ENCODE data around the gene ZNF135. TPM values are rescaled to one million over a fixed set of nuclear protein-coding genes. Genes with fewer than 3 reads are reported as not detected.

Gene ZNF135
- total and polyA plus RNA-seq, 2 of the 4 experiments (the other 2 are of a cell fraction), result 2.4 to 2.7 TPM

- H2AK9ac ChIP-seq (replicated peaks; ENCODE audit: low read depth, low read length, poor library complexity), result no peak overlapping the region
- no peaks in the 10 kb centered on the region for H3K36me3 ChIP-seq (ENCODE audit: control insufficient read depth, insufficient read depth, low read length)
- no peak overlapping the region for H4K5ac ChIP-seq (ENCODE audit: low read depth, low read length)
- no peak overlapping the region for H4K8ac ChIP-seq (ENCODE audit: low read depth in 2 of 2, low read length in 2 of 2)
- intact Hi-C loops (cut with micrococcal nuclease), result no loop called here
- no peak overlapping the region for H2AFZ ChIP-seq (replicated peaks; ENCODE audit: low read length, poor library complexity)
- no peak overlapping the region for H2BK5ac ChIP-seq (ENCODE audit: low read depth, low read length, poor library complexity, severe bottlenecking)
- no peaks in the 10 kb centered on the region for H3K4me1 ChIP-seq (ENCODE audit: control insufficient read depth, insufficient read depth, low read length)
- DNase-seq (no peak), ATAC-seq (ENCODE audit: low read depth) (no peak)
- no peaks in the 10 kb centered on the region for H3K9me1 ChIP-seq (ENCODE audit: insufficient read depth, low read length)
- no peak overlapping the region for H3K4ac ChIP-seq (ENCODE audit: low read depth, low read length)
- in situ Hi-C loops (cut with MboI; ENCODE audit: low sequenced_read_pairs), result no loop called here
- dilution Hi-C loops (cut with HindIII; ENCODE audit: low sequenced_read_pairs, unreplicated experiment), result no loop called here
- no peak overlapping the region for H3K18ac ChIP-seq (ENCODE audit: low read depth, low read length)
- TF ChIP-seq NFE2L2 (IDR thresholded peaks at IDR 0.05; ENCODE audit: low read depth, low read length), result no peak
- TF ChIP-seq RCOR1 (IDR thresholded peaks at IDR 0.05; ENCODE audit: insufficient replicate concordance, low read length), result no peak
- TF ChIP-seq CEBPB (IDR thresholded peaks at IDR 0.05; ENCODE audit: low read depth, low read length), result no peak
- TF ChIP-seq CHD1 (IDR thresholded peaks at IDR 0.05; ENCODE audit: low read depth, low read length), result no peak
- TF ChIP-seq MXI1 (IDR thresholded peaks at IDR 0.05; ENCODE audit: borderline replicate concordance, low read depth, low read length), result no peak
- TF ChIP-seq USF2 (IDR thresholded peaks at IDR 0.05; ENCODE audit: low read depth, low read length), result no peak
- TF ChIP-seq ELK1 (IDR thresholded peaks at IDR 0.05; ENCODE audit: borderline replicate concordance, low read depth, low read length), result no peak
- no peak for TF ChIP-seq RAD21 (IDR thresholded peaks at IDR 0.05; ENCODE audit: low read length)
- TF ChIP-seq BHLHE40 (IDR thresholded peaks at IDR 0.05; ENCODE audit: low read depth, low read length), result no peak
- TF ChIP-seq MAZ (IDR thresholded peaks at IDR 0.05; ENCODE audit: borderline replicate concordance, low read depth, low read length), result no peak
- TF ChIP-seq POLR2A (IDR thresholded peaks at IDR 0.05; ENCODE audit: low read depth, low read length), result no peak
- no peak for TF ChIP-seq RFX5 (IDR thresholded peaks at IDR 0.05; ENCODE audit: low read depth, low read length)
- no peak for TF ChIP-seq SMC3 (IDR thresholded peaks at IDR 0.05; ENCODE audit: low read depth, low read length)
- no peak for TF ChIP-seq MAFK (IDR thresholded peaks at IDR 0.05; ENCODE audit: low read depth, low read length)
- no peak for TF ChIP-seq FOS (IDR thresholded peaks at IDR 0.05; ENCODE audit: low read depth, low read length)
- no peak for TF ChIP-seq CTCF (conservative IDR thresholded peaks at IDR 0.05; ENCODE audit: low read depth, low read length)
- no peak overlapping the region for H3K14ac ChIP-seq (replicated peaks; ENCODE audit: low read depth, low read length)
- H4K91ac ChIP-seq (ENCODE audit: insufficient read depth, low read depth, low read length), result no peak overlapping the region
- no peak overlapping the region for H2BK120ac ChIP-seq (ENCODE audit: low read depth, low read length)
- no TSS peak for BruUV-seq (replicated peaks)
- no peaks in the 10 kb centered on the region for H3K79me1 ChIP-seq (ENCODE audit: low read depth in 1 of 2, low read length in 2 of 2)
- no peak overlapping the region for H3K4me2 ChIP-seq (ENCODE audit: low read depth, low read length)
- peaks cover 79% of the 10 kb centered on the region for H3K9me3 ChIP-seq (ENCODE audit: control insufficient read depth, insufficient read depth, low read length)
- CTCF ChIA-PET, result no interaction called here
- H3K4me3 ChIP-seq (ENCODE audit: insufficient read depth, low read depth, low read length), result no peak overlapping the region
- POLR2A ChIA-PET (ENCODE audit: unreplicated experiment), result no interaction called here
- H2BK20ac ChIP-seq (ENCODE audit: low read depth, low read length), result no peak overlapping the region
- WGBS, 2 experiments (ENCODE audit: extremely low coverage in 2 of 2, insufficient read length in 1 of 2), result 77% methylated on average over 4 of the region's 12 CpGs; no CpG with 5 or more reads in 1 of the 2 experiments
- no peaks in the 10 kb centered on the region for H3K27me3 ChIP-seq (ENCODE audit: control insufficient read depth, insufficient read depth, low read length)
- no peak overlapping the region for H2AK5ac ChIP-seq (ENCODE audit: low read depth, low read length)
- no peak overlapping the region for H3K56ac ChIP-seq (ENCODE audit: extremely low read depth, insufficient read depth, low read length)
- H3K9ac ChIP-seq (ENCODE audit: low read depth, low read length), result no peak overlapping the region
- H3K23ac ChIP-seq (ENCODE audit: low read depth, low read length), result no peak overlapping the region
- H4K20me1 ChIP-seq (ENCODE audit: insufficient read depth, low read length), result no peaks in the 10 kb centered on the region
- no peak overlapping the region for H3K27ac ChIP-seq (ENCODE audit: insufficient read depth, low read length)
- no peak overlapping the region for H2BK15ac ChIP-seq (ENCODE audit: low read depth, low read length)
Observed at GRCh38 chr19:58047672-58048071, 11.4 kb upstream of the ZNF135 start.
